Large intestine (tissue), 3 donors: ENCODE data around the gene TACC2. TPM values are rescaled to one million over a fixed set of nuclear protein-coding genes. Genes with fewer than 3 reads are reported as not detected.

Experiments used
- DNase-seq, 2 donors: peaks; one replicate each; pipeline versions ENCODE4 v3.0.0 to v3.0.0-alpha.2; 2013
- H3K27ac ChIP-seq: one replicate; pipeline ENCODE4 v1.5.1; 2013; ENCODE audit warnings: low read length
- H3K27me3 ChIP-seq: 2 replicates; pipeline ENCODE4 v1.6.1; 2013; ENCODE audit warnings: low read length; ENCODE audit not compliant: control insufficient read depth, insufficient read depth
- H3K36me3 ChIP-seq: 2 replicates; pipeline ENCODE4 v1.6.1; 2013; ENCODE audit warnings: low read length; ENCODE audit not compliant: control insufficient read depth, insufficient read depth
- H3K4me1 ChIP-seq: one replicate; pipeline ENCODE4 v1.6.1; 2013; ENCODE audit warnings: low read length; ENCODE audit not compliant: control insufficient read depth, insufficient read depth
- H3K4me3 ChIP-seq: one replicate; pipeline ENCODE4 v1.5.1; 2013; ENCODE audit warnings: low read length
- H3K9me3 ChIP-seq: one replicate; pipeline ENCODE4 v1.6.1; 2013; ENCODE audit warnings: mild to moderate bottlenecking, low read depth, low read length, moderate library complexity; ENCODE audit not compliant: control insufficient read depth
- WGBS: methylation state at CpG from one replicate; pipeline ENCODE4 v1.1.5; 2013; ENCODE audit warnings: low lambda C conversion rate; ENCODE audit not compliant: insufficient coverage; 5-methylcytosine and 5-hydroxymethylcytosine counted together
- polyA plus RNA-seq: library from polyadenylated mRNA; unstranded; fragments of 120-200 nt; gene quantifications from one replicate; pipeline ENCODE4 v1.2.1, GENCODE V29; 2013

TACC2 gene
- polyA plus RNA-seq, 1 donor = 85.5 TPM

DNA sequence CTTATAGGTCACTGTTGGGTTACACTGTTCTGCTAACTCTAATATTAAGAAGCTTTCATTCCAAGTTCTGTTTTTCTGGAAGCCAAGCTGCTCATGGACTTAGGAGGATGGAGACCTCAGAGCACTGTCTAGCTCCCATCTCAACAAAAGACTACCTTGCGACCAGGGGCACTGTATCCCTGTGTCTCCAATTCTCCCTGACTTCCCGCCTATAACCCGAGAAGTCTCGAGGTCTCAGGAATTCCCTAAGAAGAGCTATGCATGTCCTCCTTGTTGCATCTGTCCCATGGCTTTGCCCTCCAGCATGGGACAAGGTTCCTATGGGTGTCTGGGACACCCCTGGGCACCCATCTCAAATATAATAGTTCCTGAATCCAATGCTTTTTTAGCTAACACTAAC is 313.4 kb downstream of the TACC2 start:
- no peak for DNase-seq
- H3K27ac ChIP-seq = no peak overlapping the region
- no peak overlapping the region for H3K4me3 ChIP-seq
- WGBS = no CpG with 5 or more reads among the region's 4 CpGs
- no peaks in the 10 kb centered on the region for H3K36me3 ChIP-seq
- H3K4me1 ChIP-seq = peaks cover 9% of the 10 kb centered on the region
- H3K9me3 ChIP-seq = no peaks in the 10 kb centered on the region
- H3K27me3 ChIP-seq = no peaks in the 10 kb centered on the region

DNA sequence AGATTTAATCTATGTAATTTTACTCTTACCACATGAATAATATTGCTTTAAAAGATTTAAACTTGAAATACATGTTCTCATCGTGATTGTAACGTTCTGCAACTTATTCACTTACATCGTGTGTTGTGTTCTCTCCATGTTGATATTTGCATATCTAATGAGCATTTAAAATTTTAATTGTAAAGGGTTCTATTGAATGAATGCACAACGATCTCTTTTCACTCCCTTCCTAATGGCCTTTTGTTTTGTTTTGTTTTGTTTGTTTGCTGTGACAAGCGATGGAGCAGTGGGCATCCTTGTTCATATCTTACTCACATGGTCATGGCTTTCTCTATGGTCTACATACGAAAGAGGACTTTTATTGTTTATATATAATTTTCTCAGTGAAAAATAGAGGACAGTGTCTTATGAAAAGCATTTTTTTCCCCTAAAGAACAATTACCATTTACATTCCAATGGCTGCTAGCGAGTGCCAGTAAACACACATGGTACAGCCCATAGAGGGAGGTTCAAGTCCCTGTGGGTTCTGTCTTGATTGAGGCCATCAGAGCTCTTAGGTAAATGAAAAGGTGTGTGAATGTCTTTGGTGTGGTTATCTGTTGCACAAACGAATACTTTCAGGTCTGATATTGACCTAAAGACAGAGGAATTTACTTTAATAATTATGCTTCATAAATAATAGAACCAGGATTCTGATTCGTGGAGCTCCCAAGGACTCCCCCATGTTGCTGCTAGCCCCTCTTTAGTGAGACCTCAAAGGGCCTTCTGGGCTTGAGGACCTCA is 314.5 kb downstream of the TACC2 start:
- 74% methylated on average over 3 of the region's 9 CpGs for WGBS
- Histone ChIP-seq H3K36me3 (no peaks in the 10 kb centered on the region), H3K27ac (no peak overlapping the region), H3K9me3 (no peaks in the 10 kb centered on the region), H3K4me1 (peaks cover 20% of the 10 kb centered on the region), H3K4me3 (no peak overlapping the region), H3K27me3 (no peaks in the 10 kb centered on the region)
- DNase-seq = no peak

Other genes with a start within 250 kb of the TACC2 start
- gene ATE1, start 61.1 kb upstream of the TACC2 start, polyA plus RNA-seq = 23.4 TPM
- gene NSMCE4A, start 13.9 kb upstream of the TACC2 start, polyA plus RNA-seq = 77.2 TPM